Left lung (tissue), 10 donors: ENCODE results near the gene HOXB4. TPM values are rescaled to one million over a fixed set of nuclear protein-coding genes. Genes with fewer than 3 reads are reported as not detected.

ENCODE experiments used
- ATAC-seq: fragments of 200-7000 bp; cut with Tn5 transposase; one replicate; pipeline ENCODE4 v1.9.1; 2020; ENCODE audit warnings: moderate library complexity
- DNase-seq, 4 donors: peaks; one replicate each; pipeline ENCODE4 v3.0.0-alpha.2; 2013 to 2020
- H3K27ac ChIP-seq, 2 donors: fragments of 200-600 bp; sonication (generic) in 1 of 2; one replicate each; pipeline versions ENCODE4 v1.5.0 to v1.8.0; 2020 to 2021
- H3K27me3 ChIP-seq, 2 donors: fragments of 200-600 bp; sonication (generic) in 1 of 2; one replicate each; pipeline versions ENCODE4 v1.5.0 to v1.8.0; 2020 to 2021
- H3K36me3 ChIP-seq, 2 donors: fragments of 200-600 bp; sonication (generic) in 1 of 2; one replicate each; pipeline versions ENCODE4 v1.5.0 to v1.8.0; 2020 to 2021
- H3K4me1 ChIP-seq, 2 donors: fragments of 200-600 bp; one replicate each; pipeline ENCODE4 v1.8.0; 2021
- H3K4me3 ChIP-seq, 2 donors: fragments of 200-600 bp; sonication (generic) in 1 of 2; one replicate each; pipeline versions ENCODE4 v1.5.0 to v1.8.0; 2020 to 2021; ENCODE audit warnings: mild to moderate bottlenecking in 1 of 2
- H3K9me3 ChIP-seq, 2 donors: fragments of 200-600 bp; sonication (generic) in 1 of 2; one replicate each; pipeline versions ENCODE4 v1.5.0 to v1.8.0; 2020 to 2021
- intact Hi-C, 2 donors: fragments of 100-400 bp; cut with DNase I; formaldehyde crosslinking; loops; one replicate each; pipeline versions ENCODE4 v1.11.2 to v1.14.2; 2022
- polyA plus RNA-seq, 6 donors: library from polyadenylated mRNA; unstranded; fragments of 120-200 nt; gene quantifications; one replicate each; pipeline ENCODE4 v1.2.1, GENCODE V29; 2013; ENCODE audit not compliant: insufficient read length in 6 of 6
- total RNA-seq, 2 donors: library from RNA; stranded (reverse); fragmentation: NEBNext Ultra II Directional; extraction: Animal tissue kit (Norgen Biotek cat#: 25700); gene quantifications; one replicate each; pipeline ENCODE4 v1.2.1, GENCODE V29; 2021
- TF ChIP-seq, protein P1 (sequence below), 2 donors: fragments of 200-600 bp; sonication (generic) in 1 of 2; IDR thresholded peaks; one replicate each; pipeline versions ENCODE4 v1.5.0 to v1.8.0; 2021; ENCODE audit warnings: antibody characterized with exemption in 2 of 2
- donor health status: DM: no; HTN: yes; CAD: no.
- donor health status: DM: no; HTN: no; CAD: no.

HOXB4 gene
- total and polyA plus RNA-seq, 8 donors: 4.5 to 19.0 (median 12.8) TPM

GRCh38 chr17:48593840-48594537, 15.8 kb upstream of the HOXB4 start:
- DNase-seq: peak; percentile 72 to 97 (median 92)
- H3K9me3 ChIP-seq: no peaks in the 10 kb centered on the region
- intact Hi-C loops: loop anchor here in 1 of 2 donors (5.0 to 10.0 kb wide), 2 partner anchors 102 to 249 kb away; no protein-coding TSS in a partner anchor
- H3K4me1 ChIP-seq: peaks cover 12 to 36% of the 10 kb centered on the region in 2 donors
- TF ChIP-seq, protein P1, sequence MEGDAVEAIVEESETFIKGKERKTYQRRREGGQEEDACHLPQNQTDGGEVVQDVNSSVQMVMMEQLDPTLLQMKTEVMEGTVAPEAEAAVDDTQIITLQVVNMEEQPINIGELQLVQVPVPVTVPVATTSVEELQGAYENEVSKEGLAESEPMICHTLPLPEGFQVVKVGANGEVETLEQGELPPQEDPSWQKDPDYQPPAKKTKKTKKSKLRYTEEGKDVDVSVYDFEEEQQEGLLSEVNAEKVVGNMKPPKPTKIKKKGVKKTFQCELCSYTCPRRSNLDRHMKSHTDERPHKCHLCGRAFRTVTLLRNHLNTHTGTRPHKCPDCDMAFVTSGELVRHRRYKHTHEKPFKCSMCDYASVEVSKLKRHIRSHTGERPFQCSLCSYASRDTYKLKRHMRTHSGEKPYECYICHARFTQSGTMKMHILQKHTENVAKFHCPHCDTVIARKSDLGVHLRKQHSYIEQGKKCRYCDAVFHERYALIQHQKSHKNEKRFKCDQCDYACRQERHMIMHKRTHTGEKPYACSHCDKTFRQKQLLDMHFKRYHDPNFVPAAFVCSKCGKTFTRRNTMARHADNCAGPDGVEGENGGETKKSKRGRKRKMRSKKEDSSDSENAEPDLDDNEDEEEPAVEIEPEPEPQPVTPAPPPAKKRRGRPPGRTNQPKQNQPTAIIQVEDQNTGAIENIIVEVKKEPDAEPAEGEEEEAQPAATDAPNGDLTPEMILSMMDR (IDR thresholded peaks at IDR 0.05): peak; percentile 84 to 92
- peaks cover 62 to 100% of the 10 kb centered on the region in 2 donors for H3K27me3 ChIP-seq
- no peaks in the 10 kb centered on the region for H3K36me3 ChIP-seq
- H3K27ac ChIP-seq: peak overlapping the region; percentile 42 to 90
- ATAC-seq: peak; percentile 77
- no peak overlapping the region for H3K4me3 ChIP-seq

DNA sequence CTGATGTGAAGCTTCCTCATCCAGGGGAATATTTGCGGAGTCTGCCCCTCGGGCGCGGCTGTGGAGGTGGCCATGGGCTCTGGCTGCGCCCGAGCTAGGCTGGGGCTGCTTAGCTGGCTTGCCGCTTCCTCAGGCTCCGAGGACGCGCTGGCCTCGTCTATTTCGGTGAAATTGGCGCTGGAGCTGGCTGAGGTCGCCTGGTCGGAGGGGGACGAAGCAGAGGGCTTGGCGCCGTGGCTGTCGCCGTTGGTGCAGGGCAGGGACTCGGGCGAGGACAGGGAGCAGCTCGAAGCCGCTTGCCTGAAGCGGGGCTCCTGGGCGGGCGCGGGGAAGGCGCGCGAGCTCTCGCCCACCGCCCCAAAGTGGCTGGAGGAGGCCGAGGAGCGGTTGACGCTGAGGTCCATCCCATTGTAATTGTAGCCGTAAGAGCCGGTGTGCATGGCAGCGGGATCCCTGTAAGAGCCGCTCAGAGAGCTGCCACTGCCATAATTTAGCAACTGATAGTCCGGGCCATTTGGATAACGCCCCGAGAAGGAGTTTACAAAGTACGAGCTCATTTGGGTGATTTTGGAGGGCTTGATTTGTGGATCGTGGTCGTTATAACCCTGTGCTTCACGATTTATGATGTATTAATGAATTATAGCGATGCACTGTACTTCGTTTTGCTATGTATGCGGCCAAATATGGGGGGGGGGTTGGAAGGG, 15.1 kb upstream of the HOXB4 start, which contains the start of gene HOXB5:
Gene HOXB5, minus strand, starts transcription at position 654 of the 704 bp plus-strand sequence. Its CDS starts 97 bp downstream, at position 557.
- peaks cover 70 to 100% of the 10 kb centered on the region in 2 donors for H3K27me3 ChIP-seq

DNA sequence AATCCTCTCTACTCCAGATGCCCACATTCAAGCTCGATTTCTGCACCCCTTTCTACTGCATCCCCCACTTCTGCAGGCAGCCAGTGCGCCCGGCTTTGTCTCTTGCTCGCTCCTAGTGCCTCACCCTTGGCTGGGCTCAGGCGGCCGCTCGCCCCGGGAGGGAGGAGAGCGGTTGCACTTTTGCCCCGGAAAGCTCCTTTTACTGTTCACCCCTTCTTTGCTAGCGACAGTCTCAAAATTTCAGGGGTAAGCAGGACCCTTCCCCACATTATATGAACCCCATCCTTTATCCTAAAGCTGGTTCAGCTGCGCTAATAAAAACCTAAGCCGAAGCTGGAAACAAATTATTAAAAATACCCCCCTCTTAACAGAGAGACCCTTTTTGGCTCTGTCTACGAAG, 14.4 kb upstream of the HOXB4 start:
- ATAC-seq: no peak
- intact Hi-C loops: loop anchor here in 1 of 2 donors (5.0 to 10.0 kb wide), 2 partner anchors 100 to 248 kb away; no protein-coding TSS in a partner anchor
- TF ChIP-seq, protein P1 (IDR thresholded peaks at IDR 0.05): no peak
- no peak for DNase-seq
- no peaks in the 10 kb centered on the region for H3K36me3 ChIP-seq
- peaks cover 64 to 100% of the 10 kb centered on the region in 2 donors for H3K27me3 ChIP-seq
- peak overlapping the region; percentile 25 to 32 for H3K4me3 ChIP-seq
- no peaks in the 10 kb centered on the region for H3K9me3 ChIP-seq
- peaks cover 12 to 35% of the 10 kb centered on the region in 2 donors for H3K4me1 ChIP-seq
- H3K27ac ChIP-seq: peak overlapping the region; percentile 76 to 90

More for the DNA sequence above, 15.1 kb upstream of the HOXB4 start, which contains the start of gene HOXB5:
- ATAC-seq (peak; percentile 4), DNase-seq (no peak)
- Histone ChIP-seq H3K27ac (peak within 1 kb of the TSS; percentile 76 to 90), H3K36me3 (no peaks in the 10 kb centered on the region), H3K4me1 (peaks cover 12 to 35% of the 10 kb centered on the region in 2 donors), H3K9me3 (no peaks in the 10 kb centered on the region), H3K4me3 (peak within 1 kb of the TSS; percentile 25 to 32)
- TF ChIP-seq, protein P1 (IDR thresholded peaks at IDR 0.05): no peak
- intact Hi-C loops: loop anchor here in 1 of 2 donors (5.0 to 10.0 kb wide), 2 partner anchors 101 to 248 kb away; no protein-coding TSS in a partner anchor

- H3K9me3 ChIP-seq: no peaks in the 10 kb centered on the region
- DNase-seq: no peak
- intact Hi-C loops: loop anchor here in 1 of 2 donors (5.0 to 10.0 kb wide), 2 partner anchors 100 to 247 kb away; no protein-coding TSS in a partner anchor
- peaks cover 12 to 35% of the 10 kb centered on the region in 2 donors for H3K4me1 ChIP-seq
- ATAC-seq: no peak
- TF ChIP-seq, protein P1 (IDR thresholded peaks at IDR 0.05): no peak
- no peaks in the 10 kb centered on the region for H3K36me3 ChIP-seq
- H3K4me3 ChIP-seq: peak overlapping the region; percentile 25 to 32
- peak overlapping the region; percentile 76 to 90 for H3K27ac ChIP-seq
- H3K27me3 ChIP-seq: peaks cover 59 to 100% of the 10 kb centered on the region in 2 donors
Measured at GRCh38 chr17:48592057-48592514, 13.9 kb upstream of the HOXB4 start.
